Measurements from ENCODE around the gene FSCN2.
"Not testable (repeated sequence)": the region's sequence is repeated elsewhere in the genome, so short reads cannot be mapped to it uniquely, and the experiment has no call there.

Gene FSCN2

DNA sequence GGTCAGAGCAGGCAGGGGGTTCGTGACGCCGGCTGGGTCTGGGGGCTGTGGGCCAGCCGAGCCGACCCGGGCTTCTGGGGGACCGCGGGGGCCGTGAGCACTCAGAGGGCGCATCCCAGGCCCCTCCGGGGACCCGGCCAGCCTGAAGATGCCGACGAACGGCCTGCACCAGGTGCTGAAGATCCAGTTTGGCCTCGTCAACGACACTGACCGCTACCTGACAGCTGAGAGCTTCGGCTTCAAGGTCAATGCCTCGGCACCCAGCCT, 140 bp downstream of the FSCN2 start:
- no peak for DNase-seq (ENCODE audit: low spot score)
- no peak for TF ChIP-seq CTCF (IDR thresholded peaks at IDR 0.05; ENCODE audit: borderline replicate concordance, control extremely low read depth, extremely low read depth, insufficient read depth, missing control alignments)
- in situ Hi-C loops (cut with MboI; ENCODE audit: low sequenced_read_pairs, unreplicated experiment), result no loop called here

DNA sequence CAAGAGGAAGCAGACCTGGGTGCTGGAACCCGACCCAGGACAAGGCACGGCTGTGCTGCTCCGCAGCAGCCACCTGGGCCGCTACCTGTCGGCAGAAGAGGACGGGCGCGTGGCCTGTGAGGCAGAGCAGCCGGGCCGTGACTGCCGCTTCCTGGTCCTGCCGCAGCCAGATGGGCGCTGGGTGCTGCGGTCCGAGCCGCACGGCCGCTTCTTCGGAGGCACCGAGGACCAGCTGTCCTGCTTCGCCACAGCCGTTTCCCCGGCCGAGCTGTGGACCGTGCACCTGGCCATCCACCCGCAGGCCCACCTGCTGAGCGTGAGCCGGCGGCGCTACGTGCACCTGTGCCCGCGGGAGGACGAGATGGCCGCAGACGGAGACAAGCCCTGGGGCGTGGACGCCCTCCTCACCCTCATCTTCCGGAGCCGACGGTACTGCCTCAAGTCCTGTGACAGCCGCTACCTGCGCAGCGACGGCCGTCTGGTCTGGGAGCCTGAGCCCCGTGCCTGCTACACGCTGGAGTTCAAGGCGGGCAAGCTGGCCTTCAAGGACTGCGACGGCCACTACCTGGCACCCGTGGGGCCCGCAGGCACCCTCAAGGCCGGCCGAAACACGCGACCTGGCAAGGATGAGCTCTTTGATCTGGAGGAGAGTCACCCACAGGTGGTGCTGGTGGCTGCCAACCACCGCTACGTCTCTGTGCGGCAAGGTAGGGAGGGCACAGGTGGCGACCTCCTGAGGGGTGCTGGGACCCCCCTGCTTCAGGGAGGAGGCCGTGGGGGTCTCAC, 667 bp downstream of the FSCN2 start:
- TF ChIP-seq CTCF (IDR thresholded peaks at IDR 0.05; ENCODE audit: borderline replicate concordance, control extremely low read depth, extremely low read depth, insufficient read depth, missing control alignments), result no peak
- no peak for DNase-seq (ENCODE audit: low spot score)
- in situ Hi-C loops (cut with MboI; ENCODE audit: low sequenced_read_pairs, unreplicated experiment), result no loop called here

DNA sequence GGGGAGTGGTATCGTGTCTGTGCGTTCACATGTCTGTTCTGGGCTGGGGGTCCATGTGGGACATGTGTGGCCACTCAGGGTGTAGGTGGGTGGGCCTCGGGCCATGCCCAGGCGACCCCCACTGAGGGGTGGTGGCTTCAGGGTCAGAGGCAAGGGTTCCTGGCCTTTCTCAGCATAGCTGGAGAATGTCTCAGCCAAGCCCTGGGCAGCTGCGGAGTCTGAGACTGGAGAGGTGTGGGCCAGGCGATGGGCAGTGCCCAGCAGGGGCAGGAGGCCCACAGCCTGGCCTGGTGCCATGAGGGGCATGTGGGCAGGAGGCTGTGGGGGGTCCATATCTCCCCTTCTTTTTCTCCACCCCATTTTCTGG, 1.2 kb downstream of the FSCN2 start:
- TF ChIP-seq CTCF (IDR thresholded peaks at IDR 0.05; ENCODE audit: borderline replicate concordance, control extremely low read depth, extremely low read depth, insufficient read depth, missing control alignments), result no peak
- in situ Hi-C loops (cut with MboI; ENCODE audit: low sequenced_read_pairs, unreplicated experiment), result no loop called here
- DNase-seq (ENCODE audit: low spot score), result no peak

DNA sequence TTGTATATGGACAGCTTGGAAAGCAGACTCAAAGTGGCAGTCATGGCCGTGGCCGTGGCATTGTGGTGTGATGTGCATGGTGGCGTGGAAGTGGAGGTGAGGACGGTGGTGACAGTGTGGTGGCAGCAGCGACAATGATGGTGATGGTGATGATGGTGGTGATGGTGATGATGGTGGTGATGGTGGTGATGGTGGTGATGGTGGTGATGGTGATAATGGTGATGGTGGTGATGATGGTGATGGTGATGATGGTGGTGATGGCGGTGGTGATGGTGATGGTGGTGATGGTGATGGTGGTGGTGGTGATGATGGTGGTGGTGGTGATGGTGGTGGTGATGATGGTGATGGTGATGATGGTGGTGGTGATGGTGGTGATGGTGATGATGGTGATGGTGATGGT, 2.8 kb downstream of the FSCN2 start:
- DNase-seq (ENCODE audit: low spot score); in situ Hi-C loops (cut with MboI; ENCODE audit: low sequenced_read_pairs, unreplicated experiment): not testable (repeated sequence)

DNA sequence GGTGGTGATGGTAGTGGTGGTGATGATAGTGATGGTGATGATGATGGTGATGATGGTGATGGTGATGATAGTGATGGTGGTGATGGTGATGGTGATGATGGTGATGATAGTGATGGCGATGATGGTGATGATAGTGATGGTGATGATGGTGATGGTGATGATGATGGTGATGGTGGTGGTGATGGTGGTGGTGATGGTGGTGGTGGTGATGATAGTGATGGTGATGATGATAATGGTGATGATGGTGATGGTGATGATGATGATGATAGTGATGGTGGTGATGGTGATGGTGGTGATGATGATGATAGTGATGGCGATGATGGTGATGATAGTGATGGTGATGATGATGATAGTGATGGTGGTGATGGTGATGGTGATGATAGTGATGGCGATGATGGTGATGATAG, 3.8 kb downstream of the FSCN2 start:
- in situ Hi-C loops (cut with MboI; ENCODE audit: low sequenced_read_pairs, unreplicated experiment); DNase-seq (ENCODE audit: low spot score): not testable (repeated sequence)

DNA sequence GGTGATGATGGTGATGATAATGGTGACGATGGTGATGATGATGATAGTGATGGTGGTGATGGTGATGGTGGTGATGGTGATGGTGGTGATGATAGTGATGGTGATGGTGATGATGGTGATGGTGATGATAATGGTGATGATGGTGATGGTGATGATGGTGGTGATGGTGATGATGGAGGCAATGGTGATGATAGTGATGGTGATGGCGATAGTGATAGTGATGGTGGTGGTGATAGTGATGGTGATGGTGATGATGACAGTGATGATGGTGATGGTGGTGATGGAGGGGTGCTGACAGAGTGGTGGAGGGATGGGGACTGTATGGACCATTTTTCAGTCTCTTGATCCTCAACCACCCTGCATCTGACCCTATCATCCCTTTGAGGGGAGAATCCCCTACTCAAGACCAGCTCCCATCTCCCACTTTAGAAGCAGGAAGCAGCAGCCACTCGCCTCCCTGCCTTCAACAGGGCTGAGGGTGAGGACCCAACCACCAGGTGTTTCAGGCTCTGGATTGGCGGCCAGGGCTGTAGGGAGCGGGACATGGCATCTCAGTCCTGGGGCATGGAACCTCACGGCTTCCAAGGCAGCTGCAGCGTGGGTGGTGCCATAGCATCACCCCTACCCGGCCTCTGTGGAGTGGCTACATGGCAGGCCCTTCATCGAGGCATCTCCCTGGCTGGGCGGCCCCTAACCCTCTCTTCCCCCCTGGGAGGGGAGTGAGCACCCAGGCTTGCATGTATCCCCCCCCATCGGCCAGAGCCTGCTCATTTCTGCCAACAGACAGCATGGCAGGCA, 4.5 kb downstream of the FSCN2 start:
- in situ Hi-C loops (cut with MboI; ENCODE audit: low sequenced_read_pairs, unreplicated experiment), result no loop called here

GRCh38 chr17:81533339-81534141, 5.4 kb downstream of the FSCN2 start:
- in situ Hi-C loops (cut with MboI; ENCODE audit: low sequenced_read_pairs, unreplicated experiment), result no loop called here
- no peak for DNase-seq (ENCODE audit: low spot score)
- no peak for TF ChIP-seq CTCF (IDR thresholded peaks at IDR 0.05; ENCODE audit: borderline replicate concordance, control extremely low read depth, extremely low read depth, insufficient read depth, missing control alignments)

More for the DNA sequence above, 4.5 kb downstream of the FSCN2 start:
- DNase-seq (ENCODE audit: low spot score), result no peak
- TF ChIP-seq CTCF (IDR thresholded peaks at IDR 0.05; ENCODE audit: borderline replicate concordance, control extremely low read depth, extremely low read depth, insufficient read depth, missing control alignments), result no peak
